Keratinocyte (primary cell): ENCODE data around the gene SMC5.

Source experiments
- EZH2 ChIP-seq: IDR thresholded peaks from one replicate; pipeline ENCODE4 v1.6.1; 2012; ENCODE audit warnings: inconsistent platforms, mild to moderate bottlenecking, low read length, moderate library complexity
- TF ChIP-seq, protein P1 (sequence below), 3 experiments: IDR thresholded peaks in 1 of 3; conservative IDR thresholded peaks in 1 of 3; optimal IDR thresholded peaks in 1 of 3; 2 replicates in 2 of 3; 3 replicates in 1 of 3; pipeline versions ENCODE3 to v1.5.1; 2011; ENCODE audit warnings: low read length in 3 of 3, mild to moderate bottlenecking in 3 of 3, moderate library complexity in 2 of 3, control low read depth in 1 of 3, inconsistent platforms in 1 of 3; ENCODE audit not compliant: insufficient read depth in 2 of 3; ENCODE audit errors: extremely low read depth in 1 of 3

DNA sequence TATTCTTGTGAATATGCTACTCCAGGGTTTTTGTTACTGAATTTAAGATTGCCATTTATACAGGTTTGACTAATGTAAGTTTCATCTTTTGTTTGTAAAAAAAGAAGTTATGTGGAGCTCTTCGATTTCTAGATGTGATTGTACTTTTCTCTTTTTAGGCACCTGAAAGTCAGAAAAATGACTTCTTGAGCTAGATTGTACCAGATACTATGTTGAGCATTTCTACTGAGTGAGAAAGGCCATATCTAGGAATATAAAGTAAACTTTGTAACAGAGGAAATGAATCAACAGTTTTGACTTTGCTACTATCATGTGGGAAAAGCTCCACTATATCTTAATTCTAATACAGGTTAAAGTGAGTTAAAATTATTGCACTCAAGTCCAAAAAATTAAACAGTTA lies 25.1 kb downstream of the SMC5 start:
- TF ChIP-seq, protein P1, sequence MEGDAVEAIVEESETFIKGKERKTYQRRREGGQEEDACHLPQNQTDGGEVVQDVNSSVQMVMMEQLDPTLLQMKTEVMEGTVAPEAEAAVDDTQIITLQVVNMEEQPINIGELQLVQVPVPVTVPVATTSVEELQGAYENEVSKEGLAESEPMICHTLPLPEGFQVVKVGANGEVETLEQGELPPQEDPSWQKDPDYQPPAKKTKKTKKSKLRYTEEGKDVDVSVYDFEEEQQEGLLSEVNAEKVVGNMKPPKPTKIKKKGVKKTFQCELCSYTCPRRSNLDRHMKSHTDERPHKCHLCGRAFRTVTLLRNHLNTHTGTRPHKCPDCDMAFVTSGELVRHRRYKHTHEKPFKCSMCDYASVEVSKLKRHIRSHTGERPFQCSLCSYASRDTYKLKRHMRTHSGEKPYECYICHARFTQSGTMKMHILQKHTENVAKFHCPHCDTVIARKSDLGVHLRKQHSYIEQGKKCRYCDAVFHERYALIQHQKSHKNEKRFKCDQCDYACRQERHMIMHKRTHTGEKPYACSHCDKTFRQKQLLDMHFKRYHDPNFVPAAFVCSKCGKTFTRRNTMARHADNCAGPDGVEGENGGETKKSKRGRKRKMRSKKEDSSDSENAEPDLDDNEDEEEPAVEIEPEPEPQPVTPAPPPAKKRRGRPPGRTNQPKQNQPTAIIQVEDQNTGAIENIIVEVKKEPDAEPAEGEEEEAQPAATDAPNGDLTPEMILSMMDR (optimal IDR thresholded peaks at IDR 0.05 in 1 of 3, IDR thresholded peaks at IDR 0.05 in 1 of 3, conservative IDR thresholded peaks at IDR 0.05 in 1 of 3; ENCODE audit: extremely low read depth in 1 of 3, insufficient read depth in 2 of 3, low read length in 3 of 3), result no peak
- TF ChIP-seq EZH2, result no peak
